Inflammatory macrophage treated with lipopolysaccharide for 1 hour (primary cell): ENCODE results near the gene GPRASP3.
A peak's percentile ranks its signal among the peaks of the same experiment; 100 is the strongest.

Source experiments
- DNase-seq, 2 donors: peaks; one replicate each; pipeline ENCODE4 v3.0.0-alpha.2; 2020 to 2022

Gene GPRASP3

DNA sequence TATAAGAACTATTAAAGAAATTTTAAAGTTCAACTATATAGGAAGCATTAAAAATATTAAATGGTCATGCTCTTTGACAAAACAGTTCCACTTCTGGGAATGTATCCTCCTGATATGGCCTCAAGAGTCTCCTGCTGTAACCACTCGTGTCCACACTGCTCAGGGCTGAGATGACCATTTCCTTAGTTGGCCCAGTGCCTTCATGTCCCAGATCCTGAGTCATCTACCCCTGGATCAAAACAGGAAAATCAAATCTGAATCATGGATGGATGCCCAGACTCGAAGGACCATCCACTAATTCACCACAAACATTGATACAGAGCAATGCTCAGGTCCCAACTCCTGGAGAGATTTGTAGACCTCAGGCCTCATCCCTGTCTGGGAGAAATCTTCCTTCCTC lies 44.7 kb downstream of the GPRASP3 start:
- DNase-seq: no peak

DNA sequence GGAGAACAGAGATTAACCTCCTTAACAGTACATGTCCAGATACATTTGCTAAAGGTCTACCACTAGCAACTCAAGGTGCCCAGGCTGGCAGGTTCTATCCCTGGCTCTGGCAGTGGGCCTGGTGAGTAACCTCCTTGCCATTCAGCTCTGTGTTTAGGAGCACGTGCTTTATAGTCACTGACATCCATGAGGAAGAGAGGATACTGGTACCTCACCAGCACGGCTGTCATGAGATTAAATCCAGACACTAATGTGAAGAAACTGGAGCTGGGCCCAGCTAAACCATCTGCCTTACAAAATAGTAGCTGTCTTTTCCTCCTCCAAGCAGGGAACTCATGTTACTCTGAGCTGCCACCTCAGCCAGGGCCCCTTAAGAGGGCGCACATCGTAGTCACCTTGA lies 45.3 kb downstream of the GPRASP3 start:
- no peak for DNase-seq

DNA sequence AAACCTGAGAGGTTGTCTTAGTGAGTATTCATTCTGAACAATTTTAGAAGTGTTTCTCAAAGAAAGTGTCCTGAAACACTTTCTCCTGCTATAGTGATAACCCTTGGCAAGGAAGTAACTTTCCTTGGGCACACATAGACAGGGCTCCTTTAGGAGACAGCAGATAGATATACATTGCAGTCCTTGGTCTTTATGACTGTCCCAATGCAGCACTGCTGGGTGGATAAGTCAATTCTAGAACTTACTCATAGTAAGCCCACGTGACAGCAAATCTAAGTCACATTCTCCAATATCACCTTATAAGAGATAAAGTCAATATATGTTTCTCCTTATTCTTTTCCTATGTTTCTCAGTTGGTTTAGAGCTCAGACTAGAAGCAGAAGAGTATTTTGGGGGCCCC lies 46.7 kb downstream of the GPRASP3 start:
- DNase-seq: no peak

DNA sequence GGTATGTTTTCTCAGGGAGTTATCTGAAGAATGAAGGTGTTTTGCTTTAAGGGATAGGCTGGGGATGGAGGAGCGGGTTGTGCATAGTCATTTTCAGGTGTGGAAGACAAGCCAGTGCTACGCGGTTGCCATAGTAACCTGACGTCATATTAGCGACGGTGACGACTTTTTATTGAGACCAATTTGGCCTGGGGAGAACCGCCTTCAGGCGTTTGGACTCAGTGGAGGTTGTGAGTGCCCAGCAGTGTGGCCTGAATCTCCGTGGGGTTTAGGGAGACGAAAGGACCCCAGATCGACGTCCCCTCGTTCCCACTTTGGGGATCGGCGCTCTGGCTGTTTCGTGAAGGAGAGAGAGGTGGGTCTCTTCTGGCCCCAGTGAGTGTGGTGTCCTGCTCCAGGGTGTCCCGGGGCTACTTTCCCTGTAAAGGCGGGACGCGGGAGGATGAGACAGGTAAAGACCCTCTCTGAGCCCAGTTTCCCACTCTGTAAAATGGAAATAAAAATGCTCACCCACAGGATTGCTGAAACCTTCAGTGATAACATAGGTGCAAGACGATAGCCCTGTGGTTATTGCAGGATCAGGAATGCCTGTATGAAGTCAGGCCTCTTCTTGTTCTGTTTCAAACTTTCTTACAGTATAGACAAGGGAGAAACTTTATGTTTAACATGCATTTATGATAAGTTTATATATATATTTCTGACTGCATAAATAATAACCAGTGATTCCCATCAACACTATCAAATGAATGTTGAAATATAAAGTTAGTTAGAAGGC lies 48.6 kb downstream of the GPRASP3 start:
- DNase-seq: peak; percentile 67 to 95
